ENCODE data around the gene ERAS.
"Not testable (repeated sequence)": the region's sequence is repeated elsewhere in the genome, so short reads cannot be mapped to it uniquely, and the experiment has no call there.

ERAS gene

DNA sequence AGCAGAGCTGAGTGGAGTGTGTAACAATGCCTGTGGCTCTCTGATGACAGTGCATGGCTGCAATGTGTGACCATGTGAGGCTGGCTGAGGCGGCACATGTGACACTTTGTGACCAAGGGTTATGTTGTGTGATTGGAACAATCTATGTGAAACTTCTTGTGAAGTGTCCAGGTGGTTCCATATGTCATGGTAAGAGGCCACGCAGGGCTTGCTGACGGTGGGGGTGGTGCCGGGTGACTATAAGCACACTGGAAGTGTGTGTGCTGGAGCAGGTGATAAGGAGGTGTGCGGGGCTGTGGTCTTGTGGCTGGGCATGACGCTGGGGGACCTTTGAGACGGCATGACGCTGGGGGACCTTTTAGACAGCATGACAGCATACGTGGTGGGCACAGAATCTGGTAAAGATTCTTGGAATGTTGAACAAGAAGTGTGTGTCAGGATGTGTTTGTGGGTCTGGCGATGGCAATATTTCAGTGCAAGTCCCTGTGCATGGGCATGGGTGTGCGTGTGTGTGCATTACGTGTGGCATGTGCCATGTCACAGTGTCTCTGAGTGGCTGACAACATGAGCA, 31.9 kb upstream of the ERAS start:
- no peak overlapping the region for H3K4me3 ChIP-seq (ENCODE audit: low read length)
- DNase-seq (ENCODE audit: low read depth, low spot score): no peak

DNA sequence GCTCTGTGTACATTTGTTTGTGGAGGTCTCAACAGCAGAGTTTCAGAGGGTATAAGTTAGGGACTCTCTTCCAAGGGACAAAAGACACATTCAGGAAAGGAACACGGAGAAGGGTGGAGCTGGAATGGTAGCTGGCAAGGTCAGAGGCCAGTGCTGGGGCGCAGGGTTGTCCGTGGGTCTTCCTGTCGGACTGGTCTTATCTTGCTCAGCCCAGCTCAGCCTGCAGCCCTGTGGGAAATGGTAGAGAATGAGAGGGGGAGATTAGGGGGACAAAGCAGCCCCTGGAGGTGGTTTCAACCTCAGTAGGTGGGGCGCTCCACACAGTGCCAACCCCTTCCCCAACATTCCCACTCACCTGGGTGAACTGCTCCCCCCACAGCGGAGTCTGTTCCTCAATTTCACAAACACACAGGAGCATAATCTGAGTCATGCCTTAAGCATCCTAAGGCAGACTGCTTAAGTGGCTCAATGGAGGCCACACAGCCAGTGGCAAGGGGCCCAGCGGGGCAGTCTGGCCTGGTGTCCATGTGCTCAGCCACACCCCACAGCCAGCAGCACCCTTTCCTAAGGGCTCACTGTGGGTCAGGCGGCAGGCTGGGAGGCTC, 31.3 kb upstream of the ERAS start:
- no peak overlapping the region for H3K4me3 ChIP-seq (ENCODE audit: low read length)
- DNase-seq (ENCODE audit: low read depth, low spot score): no peak

DNA sequence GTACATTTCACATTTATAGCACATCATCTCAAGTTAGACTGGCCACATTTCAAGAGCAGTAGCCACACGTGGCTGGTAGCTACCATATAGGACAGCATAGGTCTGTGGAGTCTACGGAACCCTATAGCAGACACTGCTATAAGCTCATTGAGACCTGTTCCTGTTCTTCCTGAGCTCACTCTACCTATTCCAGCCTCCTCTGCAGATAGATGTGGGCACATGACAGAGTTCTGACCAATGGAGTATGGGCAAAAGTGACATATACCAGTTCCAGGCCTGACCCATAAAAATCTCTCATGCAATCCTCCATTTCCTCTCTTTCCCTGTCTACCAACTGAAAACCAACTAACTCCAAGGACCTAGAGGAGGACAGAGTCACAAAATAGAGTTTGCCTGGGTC, 28.0 kb upstream of the ERAS start:
- no peak overlapping the region for H3K4me3 ChIP-seq (ENCODE audit: low read length)
- no peak for DNase-seq (ENCODE audit: low read depth, low spot score)

DNA sequence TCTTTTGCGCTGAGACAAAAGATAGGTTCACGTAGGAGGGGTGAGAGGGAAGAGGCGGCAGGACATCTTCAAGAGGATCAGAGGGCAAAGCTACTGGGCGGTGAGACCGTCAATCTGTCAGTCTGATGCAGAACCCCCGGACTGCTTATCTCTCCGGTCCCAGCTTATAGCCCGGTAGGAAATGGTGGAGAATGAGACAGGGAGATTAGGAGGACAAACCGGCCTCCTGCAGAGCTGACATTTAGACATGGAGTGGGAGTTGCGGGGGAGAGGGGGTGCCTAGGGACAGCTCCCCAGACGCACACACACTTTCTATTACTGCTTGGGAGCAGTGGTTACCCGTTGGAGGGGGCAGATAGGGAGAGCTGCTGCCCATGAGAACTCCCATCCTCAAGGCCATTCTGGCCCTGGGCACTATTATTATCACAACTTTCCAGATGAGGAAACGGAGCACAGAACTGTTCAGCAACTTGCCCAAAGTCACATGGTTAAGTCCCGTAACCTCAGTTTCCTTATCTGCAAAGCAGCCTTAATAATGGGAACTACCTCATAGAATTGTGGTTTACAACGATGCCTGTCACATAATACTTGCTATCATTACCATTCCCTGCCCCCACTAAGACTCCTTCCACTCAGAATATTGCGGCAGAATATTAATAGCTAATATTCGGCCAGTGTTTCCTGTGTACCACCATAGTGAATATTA, 25.6 kb upstream of the ERAS start:
- DNase-seq (ENCODE audit: low read depth, low spot score): no peak
- peak overlapping the region; percentile 82 for H3K4me3 ChIP-seq (ENCODE audit: low read length)

DNA sequence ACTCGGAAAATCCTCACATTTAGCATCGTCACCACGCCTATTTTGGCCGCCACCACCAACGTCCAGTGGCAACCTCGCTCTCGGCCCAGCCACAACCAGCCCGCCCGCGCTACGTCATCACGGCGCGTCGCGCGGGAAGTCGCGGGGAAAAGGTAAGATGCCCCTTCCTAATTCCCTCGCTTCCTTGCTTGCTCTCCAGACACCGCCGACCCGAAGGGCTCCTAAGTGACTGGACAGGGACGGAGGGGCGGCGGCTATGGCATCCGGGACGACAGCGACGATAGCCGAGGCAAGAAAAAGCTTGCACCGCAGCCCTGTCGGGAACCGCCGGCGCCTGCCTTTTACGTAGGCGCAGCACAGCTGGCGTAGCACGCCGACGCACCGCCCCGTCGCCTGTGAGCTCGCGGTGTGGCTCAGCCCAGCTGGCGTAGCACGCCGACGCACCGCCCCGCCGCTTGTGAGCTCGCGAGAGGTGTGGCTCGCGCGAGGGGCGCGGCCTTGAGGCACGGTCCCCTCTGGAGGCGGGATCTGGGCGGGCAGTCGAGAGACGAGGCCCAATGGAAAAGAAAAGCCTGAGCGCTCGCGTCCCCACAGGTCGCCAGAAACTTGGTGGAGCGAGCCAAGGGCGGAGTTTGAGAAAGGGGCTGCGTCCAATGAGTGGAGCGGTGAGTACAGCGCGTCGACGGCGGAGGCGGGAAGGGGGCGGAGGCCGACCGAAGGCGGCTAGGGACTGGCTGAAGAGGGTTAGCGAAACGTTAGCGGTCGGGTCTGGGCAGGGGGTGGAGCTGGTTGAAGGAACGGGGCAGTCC, 24.8 kb upstream of the ERAS start, which contains the start of gene HDAC6:
TSS of gene HDAC6 (plus strand) at position 788 of the 809 bp plus-strand sequence. CDS start 626 bp downstream, outside the sequence.
- H3K4me3 ChIP-seq (ENCODE audit: low read length): peak within 1 kb of the TSS; percentile 82
- DNase-seq (ENCODE audit: low read depth, low spot score): peak; percentile 97

DNA sequence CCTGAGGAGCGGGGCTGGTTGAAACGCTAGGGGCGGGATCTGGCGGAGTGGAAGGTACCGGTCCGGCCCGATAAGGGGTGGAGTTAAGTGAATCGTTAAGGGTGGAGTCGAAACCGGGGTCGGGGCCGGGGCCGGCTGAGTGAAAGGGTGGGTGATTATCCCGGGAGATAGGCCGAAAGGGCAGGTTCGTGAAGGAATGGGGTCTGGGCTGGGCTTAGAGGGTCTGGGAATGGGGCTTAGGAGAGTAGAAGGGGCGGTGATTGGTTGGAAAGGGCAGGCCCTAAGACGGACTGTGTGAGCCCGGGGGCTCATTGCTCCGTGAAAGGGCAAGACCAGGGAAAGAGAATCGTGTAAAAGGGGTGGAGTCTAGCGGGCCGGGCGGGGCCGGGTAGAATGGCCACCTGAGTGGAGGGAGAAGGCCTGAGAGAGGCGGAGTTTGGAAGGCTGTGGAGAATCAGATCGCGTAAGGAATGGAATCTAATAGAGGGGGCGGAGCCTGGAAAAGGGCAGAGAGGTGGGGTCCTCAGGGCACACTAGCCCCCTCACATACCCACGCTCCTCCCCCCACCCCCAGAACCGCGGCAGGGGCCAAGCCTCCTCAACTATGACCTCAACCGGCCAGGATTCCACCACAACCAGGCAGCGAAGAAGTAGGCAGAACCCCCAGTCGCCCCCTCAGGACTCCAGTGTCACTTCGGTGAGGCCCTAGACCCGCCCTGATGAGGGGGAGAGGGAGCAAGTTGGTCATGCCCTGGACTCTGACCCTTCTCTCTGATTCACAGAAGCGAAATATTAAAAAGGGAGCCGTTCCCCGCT, 24.0 kb upstream of the ERAS start:
- peak; percentile 44 for DNase-seq (ENCODE audit: low read depth, low spot score)
- H3K4me3 ChIP-seq (ENCODE audit: low read length): peak overlapping the region; percentile 75

DNA sequence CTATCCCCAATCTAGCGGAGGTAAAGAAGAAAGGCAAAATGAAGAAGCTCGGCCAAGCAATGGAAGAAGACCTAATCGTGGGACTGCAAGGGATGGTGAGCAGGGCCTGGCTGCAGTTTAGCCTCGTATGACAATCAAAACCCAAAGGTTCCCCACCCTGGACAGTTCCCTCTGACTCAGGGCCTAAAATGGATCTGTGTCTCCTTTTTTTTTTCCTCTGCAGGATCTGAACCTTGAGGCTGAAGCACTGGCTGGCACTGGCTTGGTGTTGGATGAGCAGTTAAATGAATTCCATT, 23.5 kb upstream of the ERAS start:
- no peak for DNase-seq (ENCODE audit: low read depth, low spot score)
- peak overlapping the region; percentile 75 for H3K4me3 ChIP-seq (ENCODE audit: low read length)

DNA sequence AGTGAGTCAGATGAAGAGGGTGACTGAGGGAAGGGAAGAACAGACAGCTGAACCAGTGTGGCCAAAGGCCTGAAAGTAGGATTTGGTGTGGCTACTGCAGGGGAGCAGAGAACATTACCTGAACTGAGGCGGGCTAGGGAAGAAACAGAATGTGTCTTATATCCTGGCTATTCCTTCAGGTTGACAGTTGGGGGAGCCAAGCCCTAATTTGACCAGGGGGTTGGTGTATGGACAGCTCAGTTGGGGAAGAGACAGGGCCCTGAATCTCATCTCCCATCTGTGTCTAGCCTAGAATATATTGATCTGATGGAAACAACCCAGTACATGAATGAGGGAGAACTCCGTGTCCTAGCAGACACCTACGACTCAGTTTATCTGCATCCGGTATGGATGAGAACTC, 20.2 kb upstream of the ERAS start:
- no peak overlapping the region for H3K4me3 ChIP-seq (ENCODE audit: low read length)
- DNase-seq (ENCODE audit: low read depth, low spot score): no peak

DNA sequence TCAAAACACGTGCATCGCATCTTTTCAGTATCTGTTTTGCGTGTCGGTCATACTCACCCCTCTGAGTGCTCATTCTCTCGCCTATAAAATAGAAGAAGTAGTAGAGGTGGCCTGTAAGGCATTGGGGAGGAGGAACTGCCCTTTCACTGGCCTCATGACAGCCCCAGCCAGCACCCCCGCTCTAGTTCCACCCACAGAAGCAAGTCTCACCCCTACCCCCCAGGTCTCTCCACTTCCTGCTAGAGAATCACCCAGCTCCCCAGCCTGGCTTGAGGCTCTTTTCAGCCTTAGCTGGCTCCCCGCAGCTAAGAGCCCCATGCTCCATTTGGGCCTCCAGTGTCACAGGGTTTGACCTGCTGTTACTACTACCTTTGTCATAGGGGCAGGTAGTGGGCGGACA, 12.7 kb upstream of the ERAS start:
- H3K4me3 ChIP-seq (ENCODE audit: low read length): no peak overlapping the region
- DNase-seq (ENCODE audit: low read depth, low spot score): no peak

DNA sequence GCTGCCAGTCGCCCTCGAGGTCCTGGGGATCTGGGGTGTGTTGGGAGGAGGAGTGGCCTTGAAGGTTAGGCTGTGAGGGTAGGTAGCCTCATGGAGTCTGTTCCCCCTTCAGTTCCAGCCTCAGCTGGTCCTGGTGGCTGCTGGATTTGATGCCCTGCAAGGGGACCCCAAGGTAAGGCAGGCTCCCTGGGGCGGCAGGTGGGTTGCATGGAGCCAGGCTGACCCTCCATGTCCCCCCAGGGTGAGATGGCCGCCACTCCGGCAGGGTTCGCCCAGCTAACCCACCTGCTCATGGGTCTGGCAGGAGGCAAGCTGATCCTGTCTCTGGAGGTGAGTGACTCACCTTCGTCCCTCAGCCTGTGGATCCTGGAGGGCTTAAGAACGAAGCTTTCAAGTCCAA, 11.6 kb upstream of the ERAS start:
- DNase-seq (ENCODE audit: low read depth, low spot score): no peak
- no peak overlapping the region for H3K4me3 ChIP-seq (ENCODE audit: low read length)

DNA sequence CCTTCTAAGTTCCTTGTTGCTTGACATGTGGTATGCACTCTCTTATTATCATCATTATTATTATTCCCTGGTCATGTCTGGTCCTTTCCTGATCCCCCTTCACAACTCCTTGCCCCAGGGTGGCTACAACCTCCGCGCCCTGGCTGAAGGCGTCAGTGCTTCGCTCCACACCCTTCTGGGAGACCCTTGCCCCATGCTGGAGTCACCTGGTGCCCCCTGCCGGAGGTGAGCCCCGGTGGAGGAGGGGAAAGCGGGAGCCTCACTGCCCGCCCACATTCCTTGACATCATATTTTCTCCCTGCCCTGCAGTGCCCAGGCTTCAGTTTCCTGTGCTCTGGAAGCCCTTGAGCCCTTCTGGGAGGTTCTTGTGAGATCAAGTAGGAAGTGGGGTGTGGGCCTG, 11.0 kb upstream of the ERAS start:
- DNase-seq (ENCODE audit: low read depth, low spot score): no peak
- H3K4me3 ChIP-seq (ENCODE audit: low read length): no peak overlapping the region

DNA sequence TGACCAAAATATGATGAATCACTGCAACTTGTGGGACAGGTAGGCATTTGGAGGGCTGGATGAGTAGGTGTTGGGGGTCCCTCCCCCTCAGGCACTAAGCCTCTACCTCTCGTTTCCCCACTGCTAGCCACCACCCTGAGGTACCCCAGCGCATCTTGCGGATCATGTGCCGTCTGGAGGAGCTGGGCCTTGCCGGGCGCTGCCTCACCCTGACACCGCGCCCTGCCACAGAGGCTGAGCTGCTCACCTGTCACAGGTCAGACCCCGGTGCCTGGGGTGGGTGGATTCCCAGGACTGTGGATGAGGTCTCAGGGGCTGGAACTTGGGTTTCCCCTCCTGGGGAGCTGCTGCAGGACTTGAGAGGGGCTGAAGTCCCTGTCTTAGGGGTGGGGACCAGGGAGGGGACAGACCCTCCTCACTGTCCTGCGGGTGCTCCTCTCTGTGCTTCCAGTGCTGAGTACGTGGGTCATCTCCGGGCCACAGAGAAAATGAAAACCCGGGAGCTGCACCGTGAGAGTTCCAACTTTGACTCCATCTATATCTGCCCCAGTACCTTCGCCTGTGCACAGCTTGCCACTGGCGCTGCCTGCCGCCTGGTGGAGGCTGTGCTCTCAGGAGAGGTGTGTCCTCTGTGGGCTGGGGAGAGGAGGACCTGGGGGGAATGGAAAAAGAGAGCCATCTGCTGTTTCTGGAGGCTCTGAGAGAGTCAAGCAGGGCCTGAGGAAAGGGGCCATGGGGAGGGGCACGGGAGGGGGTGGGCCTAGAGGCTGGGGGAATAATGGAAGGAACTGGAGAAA, 10.1 kb upstream of the ERAS start:
- no peak for DNase-seq (ENCODE audit: low read depth, low spot score)
- no peak overlapping the region for H3K4me3 ChIP-seq (ENCODE audit: low read length)

DNA sequence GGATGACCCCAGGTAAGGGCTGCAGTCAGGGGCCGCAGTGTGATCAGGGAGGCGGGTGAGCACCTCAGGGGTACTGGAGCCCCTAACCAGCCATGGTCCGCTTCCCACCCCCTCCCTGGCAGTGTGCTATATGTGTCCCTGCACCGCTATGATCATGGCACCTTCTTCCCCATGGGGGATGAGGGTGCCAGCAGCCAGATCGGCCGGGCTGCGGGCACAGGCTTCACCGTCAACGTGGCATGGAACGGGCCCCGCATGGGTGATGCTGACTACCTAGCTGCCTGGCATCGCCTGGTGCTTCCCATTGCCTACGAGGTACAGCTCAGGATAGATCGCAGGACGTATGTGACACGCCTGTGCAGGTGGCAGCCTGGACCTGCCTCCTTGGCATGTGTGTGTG, 8.2 kb upstream of the ERAS start:
- no peak overlapping the region for H3K4me3 ChIP-seq (ENCODE audit: low read length)
- no peak for DNase-seq (ENCODE audit: low read depth, low spot score)

DNA sequence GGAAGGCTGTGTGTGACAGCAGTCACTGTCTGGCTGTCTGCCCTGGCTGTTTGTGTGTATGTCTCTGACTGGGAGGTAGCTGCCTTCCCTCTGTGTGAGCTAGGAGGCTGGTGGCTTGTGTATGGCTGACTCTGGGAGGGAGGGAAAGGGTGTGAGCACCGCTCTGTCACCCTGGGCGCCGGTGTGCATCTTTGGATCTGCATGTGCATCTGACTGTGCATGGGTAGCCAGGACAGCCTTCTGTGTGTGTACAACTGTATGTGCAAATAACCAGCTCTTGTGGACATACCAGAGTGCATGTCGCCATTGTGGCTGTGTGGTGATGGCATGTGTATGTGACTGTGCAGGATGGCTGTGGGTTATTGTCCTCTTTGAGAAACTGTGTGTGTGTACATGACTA, 7.4 kb upstream of the ERAS start:
- no peak overlapping the region for H3K4me3 ChIP-seq (ENCODE audit: low read length)
- no peak for DNase-seq (ENCODE audit: low read depth, low spot score)

DNA sequence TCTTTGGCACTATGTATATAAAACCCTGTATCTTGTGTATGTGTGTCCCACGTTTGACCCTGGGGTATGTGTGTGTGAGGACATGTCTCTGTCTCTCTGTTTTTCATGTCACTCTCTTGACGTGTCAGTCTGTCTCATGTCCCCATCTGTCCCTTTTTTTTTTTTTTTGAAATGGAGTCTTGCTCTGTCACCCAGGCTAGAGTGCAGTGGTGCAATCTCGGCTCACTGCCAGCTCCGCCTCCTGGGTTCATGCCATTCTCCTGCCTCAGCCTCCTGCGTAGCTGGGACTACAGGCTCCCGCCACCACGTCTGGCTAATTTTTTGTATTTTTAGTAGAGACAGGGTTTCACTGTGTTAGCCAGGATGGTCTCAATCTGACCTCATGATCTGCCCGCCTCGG, 6.9 kb upstream of the ERAS start:
- not testable (repeated sequence) for H3K4me3 ChIP-seq (ENCODE audit: low read length); DNase-seq (ENCODE audit: low read depth, low spot score)

DNA sequence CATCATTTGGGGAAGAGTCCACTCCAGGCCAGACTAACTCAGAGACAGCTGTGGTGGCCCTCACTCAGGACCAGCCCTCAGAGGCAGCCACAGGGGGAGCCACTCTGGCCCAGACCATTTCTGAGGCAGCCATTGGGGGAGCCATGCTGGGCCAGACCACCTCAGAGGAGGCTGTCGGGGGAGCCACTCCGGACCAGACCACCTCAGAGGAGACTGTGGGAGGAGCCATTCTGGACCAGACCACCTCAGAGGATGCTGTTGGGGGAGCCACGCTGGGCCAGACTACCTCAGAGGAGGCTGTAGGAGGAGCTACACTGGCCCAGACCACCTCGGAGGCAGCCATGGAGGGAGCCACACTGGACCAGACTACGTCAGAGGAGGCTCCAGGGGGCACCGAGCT, 3.3 kb upstream of the ERAS start:
- H3K4me3 ChIP-seq (ENCODE audit: low read length): no peak overlapping the region
- no peak for DNase-seq (ENCODE audit: low read depth, low spot score)

DNA sequence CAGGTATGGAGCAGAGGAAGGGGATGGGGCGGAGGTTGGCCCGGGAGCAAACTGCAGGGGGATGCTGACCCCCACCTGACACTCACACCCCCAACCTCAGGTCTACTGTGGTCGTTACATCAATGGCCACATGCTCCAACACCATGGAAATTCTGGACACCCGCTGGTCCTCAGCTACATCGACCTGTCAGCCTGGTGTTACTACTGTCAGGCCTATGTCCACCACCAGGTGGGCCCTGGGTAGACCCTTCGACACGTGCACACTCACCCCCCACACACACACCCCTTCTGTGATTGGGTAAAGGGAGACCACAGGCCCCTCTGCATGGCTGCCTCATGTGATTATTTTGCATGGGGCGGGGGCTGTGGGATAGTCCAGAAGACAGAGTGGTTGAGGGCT, 2.2 kb upstream of the ERAS start:
- no peak overlapping the region for H3K4me3 ChIP-seq (ENCODE audit: low read length)

DNA sequence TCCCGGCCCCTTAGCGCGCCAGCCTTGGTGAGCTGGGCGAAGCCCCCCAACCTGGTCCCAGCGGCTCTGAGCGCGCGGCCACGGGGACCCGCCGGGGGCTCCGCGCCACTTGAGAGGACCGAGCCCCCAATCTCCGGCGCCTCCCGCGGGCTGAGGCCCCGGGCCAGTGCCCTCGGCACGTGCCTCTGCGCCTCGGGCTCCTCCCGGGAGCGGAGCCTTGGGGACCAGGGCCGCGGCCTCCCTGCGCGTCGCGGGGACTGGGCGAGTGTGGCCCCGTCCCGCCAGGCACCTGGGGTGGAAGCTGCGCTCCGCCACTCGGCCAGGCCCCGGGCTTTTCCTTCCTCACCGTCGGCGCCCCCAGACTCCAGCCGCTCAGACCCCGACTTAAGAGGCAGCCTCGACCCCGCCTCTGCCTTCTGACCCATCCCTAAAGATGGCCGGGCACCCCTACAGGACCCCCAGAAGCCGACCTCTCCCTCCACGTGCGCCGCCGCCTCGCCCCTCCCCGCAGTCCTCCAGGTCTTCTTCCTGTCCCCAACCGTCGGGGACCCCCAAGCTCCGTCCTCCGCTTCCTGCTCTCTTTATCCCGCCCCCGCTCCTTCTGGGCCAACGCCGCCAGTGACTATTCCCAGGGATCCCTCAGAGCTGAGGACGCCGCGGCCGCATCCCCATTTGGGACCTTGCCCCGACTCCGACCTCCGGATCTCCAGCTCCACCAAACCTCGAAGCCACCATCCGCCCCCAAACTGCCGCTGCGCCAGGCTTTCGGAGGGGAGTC, 752 bp downstream of the ERAS start:
- no peak for DNase-seq (ENCODE audit: low read depth, low spot score)
- H3K4me3 ChIP-seq (ENCODE audit: low read length): no peak overlapping the region

More for the DNA sequence above, 2.2 kb upstream of the ERAS start:
- DNase-seq (ENCODE audit: low read depth, low spot score): no peak
